Choroid plexus epithelial cell (primary cell): Measurements from ENCODE around the gene FMNL1.

ENCODE experiments used
- DNase-seq: peaks from one replicate; pipeline ENCODE4 v3.0.0-alpha.2; 2010; ENCODE audit warnings: low read depth
- H3K4me3 ChIP-seq: 2 replicates; pipeline ENCODE4 v1.5.1; 2011; ENCODE audit warnings: low read depth, mild to moderate bottlenecking, control low read depth, low read length, moderate library complexity
- CTCF ChIP-seq: conservative IDR thresholded peaks from 2 replicates; pipeline ENCODE4 v1.5.1; 2011; ENCODE audit warnings: low read depth, mild to moderate bottlenecking, control low read depth, inconsistent platforms, low read length, moderate library complexity

FMNL1 gene

GRCh38 chr17:45221081-45222013 is at the start of gene FMNL1:
Gene FMNL1 (plus strand): TSS chr17:45221885. CDS start chr17:45222125, 240 bp downstream.
- no peak for TF ChIP-seq CTCF
- DNase-seq = no peak
- H3K4me3 ChIP-seq = peak within 1 kb of the TSS; percentile 66

GRCh38 chr17:45172232-45172540 is 49.5 kb upstream of the FMNL1 start:
- H3K4me3 ChIP-seq = no peak overlapping the region
- DNase-seq = no peak
- no peak for TF ChIP-seq CTCF

- DNase-seq = peak; percentile 35
- TF ChIP-seq CTCF = no peak
- H3K4me3 ChIP-seq = no peak overlapping the region
Observed at GRCh38 chr17:45172541-45173286, 49.0 kb upstream of the FMNL1 start.

GRCh38 chr17:45175759-45176115 is 45.9 kb upstream of the FMNL1 start:
- H3K4me3 ChIP-seq = no peak overlapping the region
- no peak for DNase-seq
- TF ChIP-seq CTCF = no peak

GRCh38 chr17:45177563-45177962 is 44.1 kb upstream of the FMNL1 start:
- TF ChIP-seq CTCF = no peak
- DNase-seq = no peak
- no peak overlapping the region for H3K4me3 ChIP-seq

GRCh38 chr17:45184144-45184543 is 37.5 kb upstream of the FMNL1 start:
- H3K4me3 ChIP-seq = no peak overlapping the region
- no peak for TF ChIP-seq CTCF

More at GRCh38 chr17:45184144-45184543, 37.5 kb upstream of the FMNL1 start:
- DNase-seq = no peak
